Ovary (tissue), 9 donors: ENCODE measurements around the gene HTT-AS. TPM values are rescaled to one million over a fixed set of nuclear protein-coding genes. Genes with fewer than 3 reads are reported as not detected.
"Not testable (repeated sequence)": the region's sequence is repeated elsewhere in the genome, so short reads cannot be mapped to it uniquely, and the experiment has no call there.

ENCODE experiments used
- DNase-seq, 5 donors: peaks; one replicate each; pipeline ENCODE4 v3.0.0-alpha.2; 2019 to 2020
- H3K27ac ChIP-seq, 2 donors: fragments of 200-600 bp; one replicate each; pipeline versions ENCODE4 v1.5.1 to v1.8.0; 2019 to 2022
- H3K27me3 ChIP-seq: fragments of 200-600 bp; one replicate; pipeline ENCODE4 v1.8.0; 2022
- H3K36me3 ChIP-seq: fragments of 200-600 bp; sonication (generic); one replicate; pipeline ENCODE4 v1.5.1; 2019
- H3K4me1 ChIP-seq: one replicate; pipeline ENCODE4 v1.8.1; 2013; ENCODE audit warnings: mild to moderate bottlenecking, moderate library complexity; ENCODE audit not compliant: insufficient read depth
- H3K4me3 ChIP-seq: fragments of 200-600 bp; sonication (generic); one replicate; pipeline ENCODE4 v1.5.1; 2017
- H3K9me3 ChIP-seq, 2 donors: fragments of 200-600 bp in 1 of 2; sonication (generic) in 1 of 2; one replicate each; pipeline versions ENCODE4 v1.5.1 to v1.8.1; 2013 to 2019; ENCODE audit warnings: mild to moderate bottlenecking in 1 of 2, moderate library complexity in 1 of 2
- CTCF ChIP-seq, 3 donors: fragments of 450-650 bp in 2 of 3; fragments of 200-600 bp in 1 of 3; IDR thresholded peaks; one replicate each; pipeline versions ENCODE4 v1.5.1 to v1.8.0; 2016 to 2022; ENCODE audit warnings: antibody characterized with exemption in 3 of 3, mild to moderate bottlenecking in 1 of 3
- EP300 ChIP-seq: sonication (generic); formaldehyde crosslinking; IDR thresholded peaks from one replicate; pipeline ENCODE4 v1.6.1; 2017; ENCODE audit warnings: antibody characterized with exemption
- POLR2A ChIP-seq: fragments of 450-650 bp; IDR thresholded peaks from one replicate; pipeline ENCODE4 v1.6.1; 2017; ENCODE audit warnings: antibody characterized with exemption, mild to moderate bottlenecking, moderate library complexity
- WGBS, 3 donors: extraction: QIAGEN DNeasy Blood & Tissue Kit in 1 of 3; methylation state at CpG; one replicate each; pipeline versions ENCODE4 v1.1.5 to v1.1.7; 2013 to 2017; 5-methylcytosine and 5-hydroxymethylcytosine counted together
- intact Hi-C, 4 donors: fragments of 100-400 bp; cut with DNase I; formaldehyde crosslinking; loops; one replicate each; pipeline versions ENCODE4 v1.11.0 to v1.15.1; 2022 to 2023
- polyA plus RNA-seq, 2 donors: library from polyadenylated mRNA; stranded (reverse); fragments of 200-250 nt in 1 of 2; fragments of 350-450 nt in 1 of 2; fragmentation: Illumina TruSeq in 1 of 2; extraction: RNeasy Lipid Tissue Mini Kit (QIAGEN cat#74804) in 1 of 2; gene quantifications; one replicate each; pipeline ENCODE4 v1.2.3, GENCODE V29; 2013 to 2014
- total RNA-seq, 7 donors: library from RNA; depleted of rRNA in 2 of 7; stranded (reverse); fragments of >200 nt in 2 of 7; fragmentation: NEBNext Ultra II Directional in 3 of 7; extraction: Animal tissue kit (Norgen Biotek cat#: 25700) in 3 of 7; gene quantifications; one replicate each; pipeline versions ENCODE4 v1.1.0 to v1.2.4, GENCODE V29; 2016 to 2023
- donor health status: DM: no; HTN: no; CAD: no; lungs with moderate emphysema.
- donor health status: DM: no; HTN: no; CAD: no.
- donor health status: Bipolar disorder and iron deficiency.
- donor health status: DM: yes; HTN: yes; CAD: no.
- donor health status: DM: no; HTN: no; CAD: no.
- donor health status: DM: yes; HTN: yes; CAD: no.

The HTT-AS gene
- total and polyA plus RNA-seq, 9 donors, result not detected

GRCh38 chr4:3062471-3062870, 11.9 kb downstream of the HTT-AS start:
- WGBS, 3 donors, result 61 to 64% (median 61%) methylated on average over 12 of the region's 12 CpGs
- H3K27me3 ChIP-seq, result no peaks in the 10 kb centered on the region
- no peaks in the 10 kb centered on the region for H3K4me1 ChIP-seq
- H3K9me3 ChIP-seq, result no peaks in the 10 kb centered on the region
- DNase-seq, result no peak
- intact Hi-C loops, result no loop called here
- no peak for TF ChIP-seq EP300
- TF ChIP-seq POLR2A, result no peak
- TF ChIP-seq CTCF (IDR thresholded peaks at IDR 0.05), result no peak
- no peaks in the 10 kb centered on the region for H3K36me3 ChIP-seq
- H3K4me3 ChIP-seq, result no peak overlapping the region
- H3K27ac ChIP-seq, result no peak overlapping the region

DNA sequence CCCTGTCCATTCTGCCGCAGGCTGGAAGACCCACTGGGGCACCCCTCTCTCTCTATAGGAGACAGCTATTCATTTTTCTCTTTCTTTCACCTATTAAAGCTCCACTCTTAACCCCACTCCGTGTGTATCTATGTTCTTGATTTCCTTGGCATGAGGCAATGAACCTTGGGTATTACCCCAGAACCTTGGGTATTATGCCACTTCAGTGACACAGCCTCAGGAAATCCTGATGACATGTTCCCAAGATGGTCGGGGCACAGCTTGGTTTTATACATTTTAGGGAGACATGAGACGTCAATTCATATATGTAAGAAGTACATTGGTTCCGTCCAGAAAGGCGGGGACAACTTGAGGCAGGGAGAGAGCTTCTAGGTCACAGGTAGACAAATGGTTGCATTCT, 13.4 kb downstream of the HTT-AS start:
- WGBS, 3 donors, result 87 to 91% (median 90%) methylated on average over 6 of the region's 6 CpGs
- Histone ChIP-seq H3K36me3 (no peaks in the 10 kb centered on the region), H3K27ac (no peak overlapping the region), H3K4me3 (no peak overlapping the region), H3K4me1 (no peaks in the 10 kb centered on the region), H3K27me3 (no peaks in the 10 kb centered on the region), H3K9me3 (no peaks in the 10 kb centered on the region)
- intact Hi-C loops, result no loop called here
- no peak for TF ChIP-seq CTCF (IDR thresholded peaks at IDR 0.05)
- no peak for TF ChIP-seq EP300
- no peak for TF ChIP-seq POLR2A
- no peak for DNase-seq

DNA sequence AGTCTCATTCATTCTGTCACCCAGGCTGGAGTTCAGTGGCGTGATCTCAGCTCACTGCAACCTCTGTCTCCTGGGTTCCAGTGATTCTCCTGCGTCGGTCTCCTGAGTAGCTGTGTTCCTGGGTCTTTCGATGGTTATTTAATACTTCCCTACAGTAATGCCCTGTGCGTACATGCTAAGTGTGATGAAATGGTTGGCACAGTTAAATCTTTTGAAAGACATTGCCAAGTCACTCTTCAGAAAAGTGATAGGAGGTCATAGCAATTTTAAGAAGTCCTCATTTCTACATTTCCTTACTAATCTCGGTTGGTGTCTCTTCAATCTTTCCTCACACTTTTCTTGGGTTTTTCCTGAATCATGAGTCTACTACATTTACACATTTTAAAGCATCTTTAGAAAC, 14.4 kb downstream of the HTT-AS start:
- no peak overlapping the region for H3K4me3 ChIP-seq
- H3K4me1 ChIP-seq, result no peaks in the 10 kb centered on the region
- WGBS, 3 donors, result 93 to 96% (median 94%) methylated on average over 6 of the region's 6 CpGs
- H3K36me3 ChIP-seq, result no peaks in the 10 kb centered on the region
- no peak for DNase-seq
- H3K27me3 ChIP-seq, result no peaks in the 10 kb centered on the region
- TF ChIP-seq CTCF (IDR thresholded peaks at IDR 0.05) (no peak), EP300 (no peak), POLR2A (no peak)
- H3K27ac ChIP-seq, result no peak overlapping the region
- H3K9me3 ChIP-seq, result no peaks in the 10 kb centered on the region
- intact Hi-C loops, result no loop called here

GRCh38 chr4:3054169-3054759, 20.1 kb downstream of the HTT-AS start:
- intact Hi-C loops, result no loop called here
- TF ChIP-seq POLR2A, result no peak
- TF ChIP-seq CTCF (IDR thresholded peaks at IDR 0.05), result no peak
- no peak for TF ChIP-seq EP300
- H3K27ac ChIP-seq, result no peak overlapping the region

DNA sequence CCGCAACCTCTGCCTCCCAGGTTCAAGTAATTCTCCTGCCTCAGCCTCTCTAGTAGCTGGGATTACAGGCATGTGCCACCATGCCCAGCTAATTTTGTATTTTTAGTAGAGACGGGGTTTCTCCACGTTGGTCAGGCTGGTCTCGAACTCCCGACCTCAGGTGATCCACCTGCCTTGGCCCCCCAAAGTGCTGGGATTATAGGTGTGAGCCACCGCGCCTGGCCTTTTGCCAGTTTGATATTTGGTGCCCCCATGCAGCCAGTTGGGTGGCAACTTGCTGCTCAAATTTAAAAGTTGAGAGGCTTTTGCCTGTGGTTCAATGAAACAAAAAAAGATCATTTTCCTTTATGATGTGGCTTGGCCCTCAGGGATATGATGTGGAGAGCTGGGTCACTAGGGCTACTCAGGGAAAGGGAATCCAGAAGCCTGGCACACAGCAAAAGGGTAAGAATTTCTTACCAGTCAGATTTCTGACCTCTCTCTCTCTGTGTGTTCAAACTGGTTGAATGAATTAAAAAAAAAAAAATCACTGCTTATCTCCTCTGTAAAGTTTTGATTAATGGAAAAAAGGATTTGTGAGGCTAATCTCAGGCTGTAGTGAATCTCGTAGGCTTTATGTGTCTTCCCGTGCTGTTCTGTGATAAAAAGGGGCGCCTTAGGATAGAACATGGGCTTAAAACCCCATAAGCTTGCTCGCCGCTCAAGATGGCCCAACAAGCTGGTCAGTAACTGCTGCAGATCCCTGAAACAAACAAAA, 23.0 kb downstream of the HTT-AS start:
- H3K9me3 ChIP-seq, H3K4me3 ChIP-seq, H3K4me1 ChIP-seq, H3K27ac ChIP-seq, H3K36me3 ChIP-seq, DNase-seq, H3K27me3 ChIP-seq, intact Hi-C loops: not testable (repeated sequence)
- 81 to 85% (median 83%) methylated on average over 12 of the region's 12 CpGs for WGBS, 3 donors

More at GRCh38 chr4:3054169-3054759, 20.1 kb downstream of the HTT-AS start:
- Histone ChIP-seq H3K9me3 (no peaks in the 10 kb centered on the region), H3K4me3 (no peak overlapping the region), H3K4me1 (no peaks in the 10 kb centered on the region), H3K27me3 (no peaks in the 10 kb centered on the region), H3K36me3 (no peaks in the 10 kb centered on the region)
- 89 to 98% (median 95%) methylated on average over 2 of the region's 2 CpGs for WGBS, 3 donors
- no peak for DNase-seq
